HFF-Myc (cell line): ENCODE measurements around the gene GBA2.
A peak's percentile ranks its signal among the peaks of the same experiment; 100 is the strongest.

Experiments
- DNase-seq: peaks from one replicate; pipeline ENCODE4 v3.0.0-alpha.2; 2011; ENCODE audit warnings: low read depth; ENCODE audit errors: extremely low read depth
- H3K4me3 ChIP-seq: replicated peaks from 2 replicates; pipeline ENCODE4 v1.5.1; 2011; ENCODE audit warnings: low read depth, mild to moderate bottlenecking, control low read depth, low read length
- TF ChIP-seq, protein P1 (sequence below): IDR thresholded peaks from 2 replicates; pipeline ENCODE4 v1.5.1; 2012; ENCODE audit warnings: mild to moderate bottlenecking, low read depth, low read length, control low read depth; ENCODE audit errors: missing control alignments

The GBA2 gene

DNA sequence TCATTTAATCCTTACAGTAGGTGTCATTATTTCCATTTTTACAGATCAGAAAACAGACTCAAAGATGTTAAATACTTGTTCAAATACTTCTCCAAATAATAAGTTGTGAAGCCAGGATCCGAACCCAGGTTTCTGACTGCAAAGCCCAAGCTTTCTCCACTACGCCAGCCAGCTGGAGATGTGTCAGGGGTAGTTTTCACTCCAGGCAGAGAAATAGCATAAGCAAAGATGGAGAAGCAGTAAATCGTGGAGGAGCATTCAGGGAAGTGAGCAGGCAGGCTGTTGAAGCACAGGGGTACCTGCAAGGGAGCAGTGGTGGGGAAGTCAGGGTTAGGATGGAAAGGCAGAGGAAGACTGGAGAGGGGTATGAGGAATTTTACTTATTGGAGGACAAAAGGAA lies 19.9 kb downstream of the GBA2 start:
- TF ChIP-seq, protein P1, sequence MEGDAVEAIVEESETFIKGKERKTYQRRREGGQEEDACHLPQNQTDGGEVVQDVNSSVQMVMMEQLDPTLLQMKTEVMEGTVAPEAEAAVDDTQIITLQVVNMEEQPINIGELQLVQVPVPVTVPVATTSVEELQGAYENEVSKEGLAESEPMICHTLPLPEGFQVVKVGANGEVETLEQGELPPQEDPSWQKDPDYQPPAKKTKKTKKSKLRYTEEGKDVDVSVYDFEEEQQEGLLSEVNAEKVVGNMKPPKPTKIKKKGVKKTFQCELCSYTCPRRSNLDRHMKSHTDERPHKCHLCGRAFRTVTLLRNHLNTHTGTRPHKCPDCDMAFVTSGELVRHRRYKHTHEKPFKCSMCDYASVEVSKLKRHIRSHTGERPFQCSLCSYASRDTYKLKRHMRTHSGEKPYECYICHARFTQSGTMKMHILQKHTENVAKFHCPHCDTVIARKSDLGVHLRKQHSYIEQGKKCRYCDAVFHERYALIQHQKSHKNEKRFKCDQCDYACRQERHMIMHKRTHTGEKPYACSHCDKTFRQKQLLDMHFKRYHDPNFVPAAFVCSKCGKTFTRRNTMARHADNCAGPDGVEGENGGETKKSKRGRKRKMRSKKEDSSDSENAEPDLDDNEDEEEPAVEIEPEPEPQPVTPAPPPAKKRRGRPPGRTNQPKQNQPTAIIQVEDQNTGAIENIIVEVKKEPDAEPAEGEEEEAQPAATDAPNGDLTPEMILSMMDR: no peak
- H3K4me3 ChIP-seq: peak overlapping the region; percentile 83
- DNase-seq: no peak

DNA sequence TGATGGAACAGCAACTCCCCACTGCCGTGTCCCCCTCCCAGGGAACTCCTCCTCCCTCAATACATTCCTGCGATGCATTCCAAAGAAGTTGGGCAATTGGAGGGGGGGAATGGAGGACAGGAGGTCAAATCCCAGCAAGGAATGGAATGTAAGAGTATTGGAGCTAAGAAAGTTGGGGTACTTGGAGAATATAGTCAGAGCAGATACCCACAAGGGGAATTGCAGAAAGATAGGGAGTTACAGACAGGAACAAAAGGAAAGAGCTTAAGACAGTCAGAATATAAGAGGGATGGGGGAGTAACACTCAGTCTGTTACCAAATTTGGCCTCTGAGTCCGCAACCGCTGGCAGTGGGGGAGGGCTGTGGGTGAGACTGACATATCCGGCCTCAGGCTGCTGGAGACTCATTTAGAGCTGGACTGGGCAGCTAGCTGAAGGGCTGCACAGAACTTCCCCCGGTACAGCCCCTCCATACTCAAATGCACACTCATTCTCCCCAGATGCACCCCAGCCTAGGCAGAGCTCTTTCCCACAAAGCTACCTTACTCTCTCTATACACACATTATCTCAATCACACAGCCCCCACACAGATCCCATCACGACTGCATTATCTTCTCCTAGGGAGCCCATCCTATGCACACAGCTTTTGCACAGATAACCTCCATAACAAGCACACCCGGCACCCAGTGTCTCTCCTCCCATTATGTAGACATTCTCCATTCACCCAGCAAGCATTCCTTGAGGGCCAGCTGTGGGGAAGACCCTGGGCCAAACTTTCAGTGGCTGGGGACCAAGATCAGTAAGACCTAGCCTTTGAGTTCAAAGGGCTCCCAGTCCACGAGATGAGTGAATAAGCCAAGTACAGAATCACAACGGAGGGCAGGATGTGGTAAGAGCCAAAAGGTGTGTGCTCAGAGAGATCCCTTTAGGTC lies 20.7 kb downstream of the GBA2 start:
- TF ChIP-seq, protein P1: no peak
- peak; percentile 69 for DNase-seq
- peak overlapping the region; percentile 83 for H3K4me3 ChIP-seq

DNA sequence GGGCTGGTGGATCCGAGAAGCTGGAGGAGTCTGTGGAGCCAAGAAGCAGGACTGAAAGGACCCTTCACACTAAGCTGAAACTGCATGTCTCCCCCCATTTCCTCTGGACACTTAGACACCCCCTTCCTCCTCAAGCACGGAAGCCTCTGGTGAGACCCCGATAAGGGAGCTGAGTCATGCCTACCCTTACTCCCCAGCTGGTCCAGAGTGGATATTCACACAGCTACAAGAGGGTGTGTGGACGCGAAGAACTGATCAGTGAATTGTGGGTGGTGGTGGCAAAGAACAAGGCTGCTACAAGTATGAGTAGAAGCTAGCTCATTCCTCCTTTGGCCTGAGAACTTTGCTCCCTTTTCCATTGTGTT lies 21.4 kb downstream of the GBA2 start:
- no peak for DNase-seq
- peak overlapping the region; percentile 83 for H3K4me3 ChIP-seq

DNA sequence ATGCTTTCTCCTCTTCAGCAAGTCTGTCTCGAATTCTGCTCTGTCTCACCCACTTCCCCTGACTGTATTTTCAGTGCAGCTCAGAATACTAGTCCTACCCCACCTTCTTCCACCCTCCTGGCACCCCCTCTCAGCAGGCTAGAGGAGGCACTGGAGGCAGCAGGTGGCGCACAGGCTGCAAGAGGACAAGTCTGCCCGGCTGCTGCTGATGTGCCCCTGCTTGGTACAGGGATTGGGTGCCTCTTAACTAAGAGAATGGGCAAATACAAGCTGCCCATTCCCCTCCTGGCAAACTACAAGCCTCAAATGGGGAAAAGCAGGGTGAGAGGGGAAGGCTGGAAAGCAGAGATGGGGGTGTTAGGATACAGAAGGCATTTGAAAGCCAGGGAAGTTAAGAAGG lies 22.1 kb downstream of the GBA2 start:
- no peak overlapping the region for H3K4me3 ChIP-seq
- TF ChIP-seq, protein P1: peak; percentile 7
- no peak for DNase-seq

More for the DNA sequence above, 21.4 kb downstream of the GBA2 start:
- TF ChIP-seq, protein P1: no peak

DNA sequence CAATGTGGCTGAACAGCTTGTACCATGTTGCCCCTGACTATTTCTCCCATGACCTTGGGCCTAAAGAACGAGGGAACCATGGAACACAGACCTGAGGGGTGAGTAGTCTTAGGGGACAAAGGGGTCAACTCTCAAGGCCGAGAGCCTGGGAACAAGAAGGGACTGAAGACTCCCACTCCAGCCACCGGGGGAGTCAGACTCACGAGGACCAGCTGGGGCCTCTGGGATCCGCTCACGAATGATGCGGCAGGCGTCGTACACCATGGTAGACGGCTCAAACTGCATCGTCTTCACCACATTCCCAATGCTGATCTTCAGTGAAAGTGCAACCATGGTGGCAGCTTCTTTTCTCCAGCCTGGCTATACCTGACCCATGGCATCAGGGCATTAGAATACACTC lies 23.7 kb downstream of the GBA2 start:
- no peak overlapping the region for H3K4me3 ChIP-seq
- DNase-seq: no peak
- TF ChIP-seq, protein P1: no peak

DNA sequence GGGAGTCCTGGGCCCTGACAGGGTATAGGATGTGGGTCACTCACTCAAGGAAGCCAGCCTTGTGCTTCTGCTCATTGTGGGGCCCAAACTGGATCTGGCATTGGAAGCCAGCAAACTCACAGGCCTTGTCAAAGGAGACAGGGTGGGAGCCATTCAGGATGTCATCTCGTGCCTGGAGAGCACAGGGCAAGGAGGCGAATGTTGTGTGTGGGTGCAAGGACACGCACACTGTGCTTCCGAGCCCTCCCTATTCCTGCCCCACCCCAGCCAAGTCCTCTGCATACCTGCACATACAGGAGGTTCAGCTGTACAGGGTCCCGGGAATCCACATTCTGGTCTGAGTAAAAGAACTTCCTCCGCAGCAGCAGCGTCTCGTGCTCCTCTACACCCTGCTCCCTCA lies 25.1 kb downstream of the GBA2 start:
- no peak for DNase-seq
- H3K4me3 ChIP-seq: no peak overlapping the region
- TF ChIP-seq, protein P1: no peak

DNA sequence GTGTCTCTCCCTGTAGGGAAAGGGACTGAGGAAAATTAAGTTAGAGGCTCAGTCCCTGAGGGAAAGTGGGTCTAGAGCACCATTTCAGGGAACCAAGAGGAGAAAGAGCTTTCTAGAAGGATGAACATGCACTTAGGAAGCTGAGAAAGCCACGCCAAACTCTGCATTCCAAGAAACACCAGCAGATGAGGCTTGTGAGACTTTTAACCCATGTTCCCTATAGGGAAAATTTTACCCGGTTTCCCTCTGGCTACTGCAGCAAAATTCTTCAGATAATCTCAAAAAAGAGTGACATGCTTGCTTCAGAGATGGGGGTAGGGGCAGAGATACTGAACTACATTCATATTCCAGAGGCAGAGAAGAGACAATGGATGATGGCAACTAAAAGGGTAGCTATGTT lies 25.6 kb downstream of the GBA2 start:
- TF ChIP-seq, protein P1: no peak
- no peak overlapping the region for H3K4me3 ChIP-seq
- no peak for DNase-seq
